ENCODE measurements around the gene RAPGEF3.

GRCh38 chr12:47808050-47808449, 49.4 kb upstream of the RAPGEF3 start:
- TF ChIP-seq ZFP3 (CRISPR knock-in tag; IDR thresholded peaks at IDR 0.05), result no peak
- no peak for TF ChIP-seq ZNF565 (CRISPR knock-in tag; conservative IDR thresholded peaks at IDR 0.05; ENCODE audit: low read depth)
- TF ChIP-seq PPARA (CRISPR knock-in tag; IDR thresholded peaks at IDR 0.05; ENCODE audit: borderline replicate concordance), result no peak
- no peak for TF ChIP-seq TCF4 (CRISPR knock-in tag; IDR thresholded peaks at IDR 0.05; ENCODE audit: borderline replicate concordance)
- no peak for TF ChIP-seq ZNF8 (CRISPR knock-in tag; IDR thresholded peaks at IDR 0.05)
- TF ChIP-seq BACH2 (CRISPR knock-in tag; IDR thresholded peaks at IDR 0.05; ENCODE audit: borderline replicate concordance), result no peak
- TF ChIP-seq ZC3H10 (CRISPR knock-in tag; IDR thresholded peaks at IDR 0.05), result no peak
